HCT116 (cell line): ENCODE measurements around the gene DEFB116. TPM values are rescaled to one million over a fixed set of nuclear protein-coding genes. Genes with fewer than 3 reads are reported as not detected.

ENCODE experiments used
- ATAC-seq: fragments of 200-7000 bp; cut with Tn5 transposase; 2 replicates; pipeline ENCODE4 v1.9.1; 2020; ENCODE audit warnings: mild to moderate bottlenecking, moderate library complexity
- BruUV-seq: library from RNA; stranded (reverse); fragments of 400-500 nt; replicated peaks from 2 replicates; lab custom pipeline; 2021; lab: Mats Ljungman, UMichigan
- CTCF ChIA-PET: fragments of 300-600 bp; sonication (Branson Sonifier 250); formaldehyde crosslinking; loops from one replicate; lab custom pipeline; 2021; ENCODE audit warnings: antibody characterized with exemption; lab: Charles Lee
- POLR2A ChIA-PET: fragments of 300-600, 350-600 bp; sonication (Branson Sonifier 250); formaldehyde crosslinking; loops from one replicate; lab custom pipeline; 2021; ENCODE audit warnings: antibody characterized with exemption; lab: Charles Lee
- RAD21 ChIA-PET, 2 experiments: fragments of 300-600 bp; sonication (Branson Sonifier 250); formaldehyde crosslinking; loops; one replicate each; lab custom pipeline; 2023; ENCODE audit warnings: low total read pairs in 2 of 2; ENCODE audit not compliant: uncharacterized antibody in 2 of 2, unreplicated experiment in 2 of 2, low non-redundant PET in 1 of 2; lab: Charles Lee
- DNase-seq: peaks from one replicate; pipeline ENCODE4 v3.0.0-alpha.2; 2010; ENCODE audit warnings: low read depth, low spot score
- H2AFZ ChIP-seq: fragments of 200-600 bp; shearing (Covaris generic), sonication (generic); 2 replicates; pipeline ENCODE4 v1.6.1; 2017; ENCODE audit warnings: low read depth, mixed run types, mixed read lengths, antibody characterized with exemption, low read length; ENCODE audit not compliant: poor library complexity, severe bottlenecking
- H3K27ac ChIP-seq: 2 replicates; pipeline ENCODE4 v1.5.1; 2012; ENCODE audit warnings: low read depth, low read length
- H3K27me3 ChIP-seq: fragments of 200-600 bp; sonication (generic); 2 replicates; pipeline ENCODE4 v1.6.1; 2016; ENCODE audit warnings: mixed run types, low read length, mixed read lengths; ENCODE audit not compliant: insufficient read depth
- H3K36me3 ChIP-seq, 2 experiments: fragments of 200-500 bp in 1 of 2; fragments of 200-600 bp in 1 of 2; sonication (Bioruptor generic) in 1 of 2; sonication (generic) in 1 of 2; 2 replicates each; pipeline versions ENCODE4 v1.5.1 to v1.6.1; 2014 to 2016; ENCODE audit warnings: low read length in 2 of 2, inconsistent platforms in 1 of 2, mixed read lengths in 1 of 2, mixed run types in 1 of 2; ENCODE audit not compliant: insufficient read depth in 2 of 2, control insufficient read depth in 1 of 2
- H3K4me1 ChIP-seq, 2 experiments: fragments of 200-600 bp in 1 of 2; sonication (generic) in 1 of 2; 2 replicates each; pipeline versions ENCODE4 v1.5.1 to v1.6.1; 2012 to 2017; ENCODE audit warnings: low read length in 2 of 2, inconsistent platforms in 1 of 2, mild to moderate bottlenecking in 1 of 2, mixed read lengths in 1 of 2, mixed run types in 1 of 2, moderate library complexity in 1 of 2; ENCODE audit not compliant: insufficient read depth in 2 of 2, control insufficient read depth in 1 of 2
- H3K4me2 ChIP-seq: fragments of 200-600 bp; sonication (generic); 2 replicates; pipeline ENCODE4 v1.6.1; 2017; ENCODE audit warnings: mixed run types, low read length, mixed read lengths
- H3K4me3 ChIP-seq, 2 experiments: fragments of 200-600 bp in 1 of 2; sonication (generic) in 1 of 2; replicated peaks in 1 of 2; 2 replicates each; pipeline ENCODE4 v1.5.1; 2011 to 2016; ENCODE audit warnings: low read length in 2 of 2, control low read depth in 1 of 2, low read depth in 1 of 2, mild to moderate bottlenecking in 1 of 2, mixed read lengths in 1 of 2, mixed run types in 1 of 2
- H3K79me2 ChIP-seq: fragments of 200-600 bp; sonication (generic); 2 replicates; pipeline ENCODE4 v1.6.1; 2017; ENCODE audit warnings: mild to moderate bottlenecking, mixed run types, low read length, moderate library complexity, mixed read lengths; ENCODE audit not compliant: insufficient read depth
- H3K9ac ChIP-seq: fragments of 200-600 bp; sonication (generic); 2 replicates; pipeline ENCODE4 v1.6.1; 2016; ENCODE audit warnings: low read length, mixed read lengths
- H3K9me2 ChIP-seq: fragments of 200-600 bp; sonication (generic), shearing (Covaris generic); 2 replicates; pipeline ENCODE4 v1.6.1; 2017; ENCODE audit warnings: mixed run types, mild to moderate bottlenecking, moderate library complexity; ENCODE audit not compliant: insufficient read depth
- H3K9me3 ChIP-seq, 2 experiments: fragments of 200-500 bp in 1 of 2; fragments of 200-600 bp in 1 of 2; sonication (Bioruptor generic) in 1 of 2; sonication (generic) in 1 of 2; 2 replicates each; pipeline ENCODE4 v1.6.1; 2014 to 2017; ENCODE audit warnings: low read length in 2 of 2, mixed read lengths in 2 of 2, inconsistent platforms in 1 of 2, low read depth in 1 of 2, mild to moderate bottlenecking in 1 of 2, mixed run types in 1 of 2, moderate library complexity in 1 of 2; ENCODE audit not compliant: control insufficient read depth in 1 of 2, insufficient read depth in 1 of 2
- H4K20me1 ChIP-seq: fragments of 200-600 bp; sonication (generic), shearing (Covaris generic); 2 replicates; pipeline ENCODE4 v1.6.1; 2017; ENCODE audit warnings: mixed run types, mild to moderate bottlenecking, moderate library complexity; ENCODE audit not compliant: insufficient read depth
- ATF3 ChIP-seq: IDR thresholded peaks from 2 replicates; pipeline ENCODE4 v1.6.1; 2012
- CEBPB ChIP-seq: IDR thresholded peaks from 2 replicates; pipeline ENCODE4 v1.6.1; 2012; ENCODE audit warnings: low read depth
- EGR1 ChIP-seq: IDR thresholded peaks from 2 replicates; pipeline ENCODE4 v1.6.1; 2012; ENCODE audit warnings: low read depth
- ELF1 ChIP-seq: IDR thresholded peaks from 2 replicates; pipeline ENCODE4 v1.6.1; 2012; ENCODE audit warnings: low read depth, borderline replicate concordance
- EZH2phosphoT487 ChIP-seq: fragments of 200-600 bp; IDR thresholded peaks from 2 replicates; pipeline ENCODE4 v1.6.1; 2018; ENCODE audit warnings: antibody characterized with exemption, borderline replicate concordance
- FOSL1 ChIP-seq: IDR thresholded peaks from 2 replicates; pipeline ENCODE4 v1.6.1; 2012; ENCODE audit warnings: low read depth
- POLR2A ChIP-seq: IDR thresholded peaks from 2 replicates; pipeline ENCODE4 v1.7.0; 2011; ENCODE audit warnings: borderline replicate concordance; ENCODE audit not compliant: insufficient read depth, insufficient read length; ENCODE audit errors: extremely low read depth
- POLR2AphosphoS5 ChIP-seq: IDR thresholded peaks from 2 replicates; pipeline ENCODE4 v1.6.1; 2011; ENCODE audit warnings: mild to moderate bottlenecking, low read depth, low read length, moderate library complexity
- RAD21 ChIP-seq: IDR thresholded peaks from 2 replicates; pipeline ENCODE4 v1.6.1; 2012; ENCODE audit warnings: low read depth, mild to moderate bottlenecking
- SIN3A ChIP-seq: IDR thresholded peaks from 2 replicates; pipeline ENCODE4 v1.6.1; 2012; ENCODE audit warnings: low read depth
- SP1 ChIP-seq: IDR thresholded peaks from 2 replicates; pipeline ENCODE4 v1.6.1; 2012; ENCODE audit warnings: low read depth
- SRF ChIP-seq: IDR thresholded peaks from 2 replicates; pipeline ENCODE4 v1.6.1; 2012; ENCODE audit warnings: low read depth
- TCF7L2 ChIP-seq: IDR thresholded peaks from 2 replicates; pipeline ENCODE4 v1.7.0; 2011; ENCODE audit warnings: borderline replicate concordance, inconsistent platforms; ENCODE audit not compliant: insufficient read depth, insufficient read length; ENCODE audit errors: extremely low read depth
- YY1 ChIP-seq: IDR thresholded peaks from 2 replicates; pipeline ENCODE4 v1.6.1; 2011; ENCODE audit warnings: low read length, low read depth, moderate library complexity, mild to moderate bottlenecking; ENCODE audit not compliant: insufficient replicate concordance; ENCODE audit errors: extremely low read depth
- ZFX ChIP-seq: fragments of 450-650 bp; IDR thresholded peaks from 2 replicates; pipeline ENCODE4 v1.6.1; 2017
- ZNF274 ChIP-seq: fragments of 200-500 bp; sonication (Bioruptor generic); IDR thresholded peaks from 2 replicates; pipeline ENCODE4 v1.6.1; 2014; ENCODE audit warnings: mild to moderate bottlenecking, low read depth, low read length, inconsistent platforms
- intact Hi-C: fragments of 100-400 bp; cut with micrococcal nuclease; formaldehyde crosslinking; loops from 2 replicates; pipeline ENCODE4 v1.10.0; 2022
- total RNA-seq: library from RNA; stranded (reverse); gene quantifications from one replicate; pipeline ENCODE4 v1.2.1, GENCODE V29; 2021; ENCODE audit not compliant: unreplicated experiment
- TF ChIP-seq, protein P1 (sequence below): IDR thresholded peaks from 2 replicates; pipeline ENCODE4 v1.6.1; 2012
- TF ChIP-seq, protein P2 (sequence below): IDR thresholded peaks from 2 replicates; pipeline ENCODE4 v1.6.1; 2012; ENCODE audit warnings: low read depth

Gene DEFB116
- total RNA-seq, 1 experiment from 2014 or later: not detected

DNA sequence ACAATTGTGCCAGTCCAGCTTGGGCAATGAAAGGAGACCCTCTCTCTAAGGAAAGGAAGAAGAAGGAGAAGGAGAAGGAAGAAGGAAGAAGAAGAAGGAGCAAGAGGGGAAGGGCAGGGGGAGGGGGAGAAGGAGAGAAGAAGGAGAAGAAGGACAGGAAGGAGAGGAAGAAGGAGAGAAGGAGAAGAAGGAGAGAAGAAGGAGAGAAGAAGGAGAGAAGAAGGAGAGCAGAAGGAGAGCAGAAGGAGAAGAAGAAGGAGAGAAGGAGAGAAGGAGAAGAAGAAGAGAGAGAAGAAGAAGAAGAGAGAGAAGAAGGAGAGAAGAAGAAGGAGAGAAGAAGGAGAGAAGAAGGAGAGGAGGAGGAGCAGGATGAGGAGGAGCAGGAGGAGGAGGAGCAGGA is 22.5 kb upstream of the DEFB116 start:
- Histone ChIP-seq H3K9me2 (no peaks in the 10 kb centered on the region), H3K27ac (no peak overlapping the region), H3K9me3 (no peaks in the 10 kb centered on the region), H3K9ac (no peak overlapping the region), H3K4me1 (no peaks in the 10 kb centered on the region), H2AFZ (no peak overlapping the region), H4K20me1 (no peaks in the 10 kb centered on the region), H3K79me2 (no peaks in the 10 kb centered on the region), H3K4me3 (no peak overlapping the region), H3K4me2 (no peak overlapping the region), H3K36me3 (no peaks in the 10 kb centered on the region), H3K27me3 (peaks cover 20% of the 10 kb centered on the region; the same call in 1 of the 2 replicates)
- BruUV-seq: no TSS peak
- RAD21 ChIA-PET: no interaction called here
- ATAC-seq (no peak), DNase-seq (no peak)
- intact Hi-C loops: no loop called here
- CTCF ChIA-PET: no interaction called here
- POLR2A ChIA-PET: no interaction called here
- TF ChIP-seq ZNF274 (no peak), POLR2A (no peak), EGR1 (no peak), SP1 (no peak), ELF1 (no peak), CEBPB (no peak), POLR2AphosphoS5 (no peak)
- TF ChIP-seq, protein P1, sequence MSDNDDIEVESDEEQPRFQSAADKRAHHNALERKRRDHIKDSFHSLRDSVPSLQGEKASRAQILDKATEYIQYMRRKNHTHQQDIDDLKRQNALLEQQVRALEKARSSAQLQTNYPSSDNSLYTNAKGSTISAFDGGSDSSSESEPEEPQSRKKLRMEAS: no peak

DNA sequence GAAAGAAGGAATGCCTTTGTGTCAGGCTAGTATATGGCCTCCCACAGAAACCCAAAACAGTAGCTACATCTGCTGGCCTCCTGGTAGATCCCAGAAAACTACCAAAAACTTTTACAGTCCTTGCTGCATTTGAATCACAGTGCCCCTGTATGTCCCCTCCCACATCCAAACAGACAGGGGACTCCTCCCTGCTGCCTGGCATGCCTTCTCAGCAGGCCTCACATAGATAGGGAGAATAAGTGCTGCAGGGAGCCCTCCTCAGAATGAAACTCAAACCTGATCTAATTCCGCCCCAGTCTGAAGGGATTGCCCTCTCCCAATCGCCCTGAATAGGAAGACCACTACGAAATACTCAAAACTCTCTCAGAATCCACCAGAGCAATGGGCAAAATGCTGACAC is 14.1 kb upstream of the DEFB116 start:
- CTCF ChIA-PET: interaction anchor here (1.0 kb wide), 1 partner anchor 181 kb away, joined by 4 read pairs; no protein-coding TSS in a partner anchor
- H3K9me2 ChIP-seq: no peaks in the 10 kb centered on the region
- DNase-seq: no peak
- no peak overlapping the region for H3K4me2 ChIP-seq
- H3K4me3 ChIP-seq: no peak overlapping the region
- H3K9me3 ChIP-seq: no peaks in the 10 kb centered on the region
- BruUV-seq: no TSS peak
- H4K20me1 ChIP-seq: no peaks in the 10 kb centered on the region
- ATAC-seq: no peak
- no peak overlapping the region for H2AFZ ChIP-seq
- intact Hi-C loops: no loop called here
- POLR2A ChIA-PET: no interaction called here
- H3K27ac ChIP-seq: no peak overlapping the region
- H3K4me1 ChIP-seq: no peaks in the 10 kb centered on the region
- no peak overlapping the region for H3K9ac ChIP-seq
- RAD21 ChIA-PET: no interaction called here
- H3K79me2 ChIP-seq: no peaks in the 10 kb centered on the region
- H3K27me3 ChIP-seq: peaks cover 10% of the 10 kb centered on the region; the same call in 1 of the 2 replicates
- H3K36me3 ChIP-seq: no peaks in the 10 kb centered on the region
- TF ChIP-seq TCF7L2: no peak
- TF ChIP-seq EZH2phosphoT487: no peak
- no peak for TF ChIP-seq ATF3
- no peak for TF ChIP-seq SRF
- no peak for TF ChIP-seq SIN3A
- no peak for TF ChIP-seq POLR2AphosphoS5
- TF ChIP-seq, protein P2, sequence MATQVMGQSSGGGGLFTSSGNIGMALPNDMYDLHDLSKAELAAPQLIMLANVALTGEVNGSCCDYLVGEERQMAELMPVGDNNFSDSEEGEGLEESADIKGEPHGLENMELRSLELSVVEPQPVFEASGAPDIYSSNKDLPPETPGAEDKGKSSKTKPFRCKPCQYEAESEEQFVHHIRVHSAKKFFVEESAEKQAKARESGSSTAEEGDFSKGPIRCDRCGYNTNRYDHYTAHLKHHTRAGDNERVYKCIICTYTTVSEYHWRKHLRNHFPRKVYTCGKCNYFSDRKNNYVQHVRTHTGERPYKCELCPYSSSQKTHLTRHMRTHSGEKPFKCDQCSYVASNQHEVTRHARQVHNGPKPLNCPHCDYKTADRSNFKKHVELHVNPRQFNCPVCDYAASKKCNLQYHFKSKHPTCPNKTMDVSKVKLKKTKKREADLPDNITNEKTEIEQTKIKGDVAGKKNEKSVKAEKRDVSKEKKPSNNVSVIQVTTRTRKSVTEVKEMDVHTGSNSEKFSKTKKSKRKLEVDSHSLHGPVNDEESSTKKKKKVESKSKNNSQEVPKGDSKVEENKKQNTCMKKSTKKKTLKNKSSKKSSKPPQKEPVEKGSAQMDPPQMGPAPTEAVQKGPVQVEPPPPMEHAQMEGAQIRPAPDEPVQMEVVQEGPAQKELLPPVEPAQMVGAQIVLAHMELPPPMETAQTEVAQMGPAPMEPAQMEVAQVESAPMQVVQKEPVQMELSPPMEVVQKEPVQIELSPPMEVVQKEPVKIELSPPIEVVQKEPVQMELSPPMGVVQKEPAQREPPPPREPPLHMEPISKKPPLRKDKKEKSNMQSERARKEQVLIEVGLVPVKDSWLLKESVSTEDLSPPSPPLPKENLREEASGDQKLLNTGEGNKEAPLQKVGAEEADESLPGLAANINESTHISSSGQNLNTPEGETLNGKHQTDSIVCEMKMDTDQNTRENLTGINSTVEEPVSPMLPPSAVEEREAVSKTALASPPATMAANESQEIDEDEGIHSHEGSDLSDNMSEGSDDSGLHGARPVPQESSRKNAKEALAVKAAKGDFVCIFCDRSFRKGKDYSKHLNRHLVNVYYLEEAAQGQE: no peak
- no peak for TF ChIP-seq FOSL1
- TF ChIP-seq RAD21: no peak
- no peak for TF ChIP-seq YY1
- no peak for TF ChIP-seq ZFX
